Heart right ventricle (tissue), 16 donors: Measurements from ENCODE around the gene CEP120. TPM values are rescaled to one million over a fixed set of nuclear protein-coding genes. Genes with fewer than 3 reads are reported as not detected.
A peak's percentile ranks its signal among the peaks of the same experiment; 100 is the strongest.

Experiments used
- ATAC-seq, 8 donors: fragments of 200-7000 bp; cut with Tn5 transposase; one replicate each; pipeline ENCODE4 v1.9.1; 2020; ENCODE audit warnings: mild to moderate bottlenecking in 8 of 8, moderate library complexity in 8 of 8, moderate number of reproducible peaks in 1 of 8
- DNase-seq, 2 donors: peaks; one replicate each; pipeline ENCODE4 v3.0.0-alpha.2; 2020
- H3K27ac ChIP-seq, 10 donors: fragments of 200-600 bp; sonication (generic) in 2 of 10; one replicate each; pipeline versions ENCODE4 v1.5.0 to v1.8.0; 2020 to 2022; ENCODE audit warnings: mild to moderate bottlenecking in 3 of 10
- H3K27me3 ChIP-seq, 7 donors: fragments of 200-600 bp; one replicate each; pipeline ENCODE4 v1.8.0; 2021 to 2022; ENCODE audit warnings: mild to moderate bottlenecking in 2 of 7
- H3K36me3 ChIP-seq, 9 donors: fragments of 200-600 bp; sonication (generic) in 1 of 9; one replicate each; pipeline versions ENCODE4 v1.5.0 to v1.8.0; 2020 to 2022; ENCODE audit warnings: mild to moderate bottlenecking in 2 of 9
- H3K4me1 ChIP-seq, 9 donors: fragments of 200-600 bp; sonication (generic) in 1 of 9; one replicate each; pipeline versions ENCODE4 v1.5.0 to v1.8.0; 2020 to 2022; ENCODE audit warnings: mild to moderate bottlenecking in 4 of 9
- H3K4me3 ChIP-seq, 10 donors: fragments of 200-600 bp; sonication (generic) in 2 of 10; one replicate each; pipeline versions ENCODE4 v1.5.0 to v1.8.0; 2020 to 2022; ENCODE audit warnings: mild to moderate bottlenecking in 7 of 10, moderate library complexity in 2 of 10
- H3K9me3 ChIP-seq, 11 donors: fragments of 200-600 bp in 10 of 11; sonication (generic) in 2 of 11; one replicate each; pipeline versions ENCODE4 v1.5.0 to v1.8.0; 2013 to 2022; ENCODE audit warnings: mild to moderate bottlenecking in 2 of 11, control low read depth in 1 of 11, moderate library complexity in 1 of 11
- CTCF ChIP-seq, 9 donors: fragments of 200-600 bp; sonication (generic) in 2 of 9; IDR thresholded peaks; one replicate each; pipeline versions ENCODE4 v1.5.0 to v1.8.0; 2021 to 2022; ENCODE audit warnings: antibody characterized with exemption in 9 of 9, mild to moderate bottlenecking in 5 of 9, moderate library complexity in 1 of 9
- WGBS, 2 donors: extraction: QIAGEN DNeasy Blood & Tissue Kit; methylation state at CpG; one replicate each; pipeline ENCODE4 v1.1.7; 2013; ENCODE audit warnings: inconsistent platforms in 1 of 2; 5-methylcytosine and 5-hydroxymethylcytosine counted together
- intact Hi-C, 10 donors: fragments of 100-400 bp; cut with DNase I; formaldehyde crosslinking; loops; one replicate each; pipeline versions ENCODE4 v1.11.1 to v1.14.2; 2022
- polyA plus RNA-seq, 2 donors: library from polyadenylated mRNA; stranded (reverse); fragments of 200-250 nt; gene quantifications; one replicate each; pipeline ENCODE4 v1.2.3, GENCODE V29; 2013
- total RNA-seq, 10 donors: library from RNA; stranded (reverse); fragmentation: NEBNext Ultra II Directional in 3 of 10; extraction: Animal tissue kit (Norgen Biotek cat#: 25700) in 3 of 10; gene quantifications; one replicate each; pipeline versions ENCODE4 v1.2.1 to v1.2.4, GENCODE V29; 2021 to 2023
- donor health status: Arrhythmogenic right ventricular cardiomyopathy.
- donor health status: ischemic (EF 13 %, LVEDD 7.1; RV severe dilation, severe dysfunction).
- donor health status: healthy with polysubstance abuse.
- donor health status: DM: no; HTN: yes; CAD: no.
- donor health status: DM: no; HTN: no; CAD: no.
- donor health status: ischemic (EF 25% LVEDD 6.9; RV normal size, moderate dysfunction).
- donor health status: ischemic (EF 25% LVEDD 5.7; RV mildly dilated, moderate dysfunction).
- donor health status: healthy.
- donor health status: DM: yes; HTN: yes; CAD: no.
- donor health status: Ischemic cardiomyopathy.
- donor health status: ischemic (EF 35%, LVEDD 5.7; RV mildly dilated, moderate dysfunction).
- donor health status: nonischemic (EF 11% LVEDD 7.7; RV severe dilation, severe dysfunction).
- donor health status: DM: yes; HTN: yes; CAD: no.
- donor health status: PGD.
- donor health status: ischemic (EF 29% LVEDD 5.4; RV normal size, mild dysfunction).
- donor health status: nonischemic (EF 23%, LVEDD 6.1; RV moderate dilation, normal function).

Gene CEP120
- total and polyA plus RNA-seq, 12 donors = 3.4 to 14.9 (median 10.8) TPM

GRCh38 chr5:123438902-123439301, 15.7 kb upstream of the CEP120 start:
- peak in 2 of 8 donors; percentile 31 to 50 for ATAC-seq
- intact Hi-C loops = no loop called here
- Histone ChIP-seq H3K27me3 (no peaks in the 10 kb centered on the region), H3K27ac (no peak overlapping the region), H3K36me3 (no peaks in the 10 kb centered on the region), H3K4me1 (no peaks in the 10 kb centered on the region), H3K4me3 (no peak overlapping the region), H3K9me3 (no peaks in the 10 kb centered on the region)
- 68 to 72% methylated on average over 5 of the region's 5 CpGs for WGBS, 2 donors
- TF ChIP-seq CTCF (IDR thresholded peaks at IDR 0.05) = no peak
- DNase-seq = no peak

GRCh38 chr5:123438244-123438643, 15.0 kb upstream of the CEP120 start:
- H3K27me3 ChIP-seq = no peaks in the 10 kb centered on the region
- H3K9me3 ChIP-seq = no peaks in the 10 kb centered on the region
- no peak overlapping the region for H3K27ac ChIP-seq
- H3K4me1 ChIP-seq = no peaks in the 10 kb centered on the region
- no peaks in the 10 kb centered on the region for H3K36me3 ChIP-seq
- intact Hi-C loops = no loop called here
- no peak overlapping the region for H3K4me3 ChIP-seq
- no peak for TF ChIP-seq CTCF (IDR thresholded peaks at IDR 0.05)
- no peak for DNase-seq
- no peak for ATAC-seq
- WGBS, 2 donors = 45 to 73% methylated on average over 2 of the region's 2 CpGs

DNA sequence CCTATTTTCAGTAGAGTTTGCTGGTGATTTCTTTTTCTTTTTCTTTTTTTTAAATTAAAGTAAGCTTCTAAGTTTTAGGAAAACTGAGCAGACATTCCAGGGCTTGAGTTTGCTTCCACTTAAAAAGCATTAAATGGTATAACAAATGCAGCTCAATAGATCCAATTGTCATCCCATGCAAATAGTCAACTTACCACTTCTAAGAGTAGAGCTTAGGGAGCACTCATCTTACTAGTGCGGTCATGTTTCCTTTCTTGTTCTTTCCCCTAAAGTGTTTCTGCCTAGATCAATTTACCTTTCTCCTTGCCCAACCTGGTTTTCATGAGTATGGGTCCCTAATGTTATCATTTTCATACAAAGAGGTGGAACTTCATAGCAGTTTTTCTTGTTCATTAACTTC, 13.0 kb upstream of the CEP120 start:
- H3K27ac ChIP-seq = no peak overlapping the region
- ATAC-seq = no peak
- H3K4me3 ChIP-seq = no peak overlapping the region
- WGBS, 2 donors = 90 to 93% methylated on average over 1 of the region's 1 CpG
- H3K36me3 ChIP-seq = no peaks in the 10 kb centered on the region
- intact Hi-C loops = no loop called here
- peaks cover 0 to 5% (median 0%) of the 10 kb centered on the region in 7 donors for H3K27me3 ChIP-seq
- no peaks in the 10 kb centered on the region for H3K4me1 ChIP-seq
- no peak for TF ChIP-seq CTCF (IDR thresholded peaks at IDR 0.05)
- no peaks in the 10 kb centered on the region for H3K9me3 ChIP-seq
- no peak for DNase-seq

GRCh38 chr5:123434796-123435195, 11.6 kb upstream of the CEP120 start:
- Histone ChIP-seq H3K4me1 (peaks cover 0 to 5% (median 0%) of the 10 kb centered on the region in 9 donors), H3K9me3 (no peaks in the 10 kb centered on the region), H3K4me3 (no peak overlapping the region), H3K27me3 (peaks cover 0 to 5% (median 0%) of the 10 kb centered on the region in 7 donors), H3K27ac (no peak overlapping the region), H3K36me3 (no peaks in the 10 kb centered on the region)
- intact Hi-C loops = loop anchor here in 1 of 10 donors (5.0 kb wide), 1 partner anchor 68 kb away; no protein-coding TSS in a partner anchor
- no peak for TF ChIP-seq CTCF (IDR thresholded peaks at IDR 0.05)
- ATAC-seq (no peak), DNase-seq (no peak)
- 74 to 85% methylated on average over 1 of the region's 1 CpG for WGBS, 2 donors
